ENCODE data around the gene PHYKPL. TPM values are rescaled to one million over a fixed set of nuclear protein-coding genes. Genes with fewer than 3 reads are reported as not detected.
A peak's percentile ranks its signal among the peaks of the same experiment; 100 is the strongest.

PHYKPL gene
- total and polyA plus RNA-seq, 2 donors (not counting 1 experiment from before 2014, with no cell fraction given), result 263 to 313 TPM

- H3K36me3 ChIP-seq (replicated peaks in 1 of 2; ENCODE audit: control extremely low read depth in 1 of 2, control insufficient read depth in 1 of 2, extremely low read depth in 1 of 2, insufficient read depth in 2 of 2, low read length in 1 of 2), result peaks cover 0 to 16% of the 10 kb centered on the region in 2 experiments
- H3K27ac Mint-ChIP-seq, result peak overlapping the region; percentile 37
- peak overlapping the region; percentile 55 for H3K4me3 Mint-ChIP-seq
- WGBS (ENCODE audit: insufficient coverage), result 98% methylated on average over 7 of the region's 10 CpGs
- no peak for TF ChIP-seq CTCF (IDR thresholded peaks at IDR 0.05)
- no peak for TF ChIP-seq EZH2 (IDR thresholded peaks at IDR 0.05; ENCODE audit: borderline replicate concordance, insufficient read depth, low read depth, low read length, poor library complexity, severe bottlenecking)
- CTCF ChIA-PET, result interaction anchor here (0.7 to 1.3 kb wide), 2 partner anchors 32 to 1420 kb away, joined by 3 read pairs; no protein-coding TSS in a partner anchor
- peaks cover 12 to 18% of the 10 kb centered on the region in 2 donors for H3K4me1 ChIP-seq (ENCODE audit: control insufficient read depth in 2 of 2, insufficient read depth in 2 of 2, low read length in 2 of 2)
- H3K27me3 ChIP-seq (replicated peaks in 1 of 4; ENCODE audit: control extremely low read depth in 1 of 4, control insufficient read depth in 3 of 4, insufficient read depth in 4 of 4, low read length in 3 of 4), result no peaks in the 10 kb centered on the region
- H3K27me3 Mint-ChIP-seq, result no peaks in the 10 kb centered on the region
- H3K9ac ChIP-seq (ENCODE audit: low read length), result no peak overlapping the region
- no peaks in the 10 kb centered on the region for H3K9me3 Mint-ChIP-seq (ENCODE audit: insufficient read depth)
- DNase-seq (peak; percentile 9), ATAC-seq (ENCODE audit: low read depth) (no peak)
- H4K20me1 ChIP-seq (ENCODE audit: control insufficient read depth, insufficient read depth, low read length, poor library complexity, severe bottlenecking), result peaks cover 25% of the 10 kb centered on the region
- peaks cover 23% of the 10 kb centered on the region for H3K4me1 Mint-ChIP-seq
- no peak overlapping the region for H2AFZ ChIP-seq (ENCODE audit: insufficient read depth, low read depth, low read length, poor library complexity, severe bottlenecking)
- H3K27ac ChIP-seq (ENCODE audit: low read length in 2 of 2), result no peak overlapping the region
- H3K4me2 ChIP-seq (replicated peaks; ENCODE audit: low read depth, low read length, poor library complexity, severe bottlenecking), result no peak overlapping the region
- POLR2A ChIA-PET, result no interaction called here
- H3K9me3 ChIP-seq (ENCODE audit: control extremely low read depth in 1 of 3, control insufficient read depth in 2 of 3, insufficient read depth in 1 of 3, low read length in 2 of 3), result no peaks in the 10 kb centered on the region
- no peak overlapping the region for H3K4me3 ChIP-seq (ENCODE audit: control extremely low read depth in 1 of 5, extremely low read depth in 1 of 5, insufficient read depth in 1 of 5, low read depth in 2 of 5, low read length in 4 of 5)
- H3K79me2 ChIP-seq (ENCODE audit: control insufficient read depth, insufficient read depth, low read length), result peaks cover 23% of the 10 kb centered on the region
- intact Hi-C loops (cut with micrococcal nuclease), result loop anchor here (5.0 kb wide), 1 partner anchor 1870 kb away; the partner anchor contains the start of gene RNF130
These were observed 30.1 kb downstream of the PHYKPL start for GRCh38 chr5:178202541-178202940.

- DNase-seq (no peak), ATAC-seq (ENCODE audit: low read depth) (no peak)
- no peak overlapping the region for H2AFZ ChIP-seq (ENCODE audit: insufficient read depth, low read depth, low read length, poor library complexity, severe bottlenecking)
- no peak overlapping the region for H3K9ac ChIP-seq (ENCODE audit: low read length)
- no peak overlapping the region for H3K27ac ChIP-seq (ENCODE audit: low read length in 2 of 2)
- peaks cover 0 to 9% of the 10 kb centered on the region in 2 experiments for H3K36me3 ChIP-seq (replicated peaks in 1 of 2; ENCODE audit: control extremely low read depth in 1 of 2, control insufficient read depth in 1 of 2, extremely low read depth in 1 of 2, insufficient read depth in 2 of 2, low read length in 1 of 2)
- Mint-ChIP-seq H3K4me1 (peaks cover 20% of the 10 kb centered on the region), H3K4me3 (peak overlapping the region; percentile 44), H3K27ac (no peak overlapping the region), H3K9me3 (ENCODE audit: insufficient read depth) (no peaks in the 10 kb centered on the region), H3K27me3 (no peaks in the 10 kb centered on the region)
- intact Hi-C loops (cut with micrococcal nuclease), result loop anchor here (5.0 kb wide), 1 partner anchor 1870 kb away; the partner anchor contains the start of gene RNF130
- H3K79me2 ChIP-seq (ENCODE audit: control insufficient read depth, insufficient read depth, low read length), result peaks cover 18% of the 10 kb centered on the region
- POLR2A ChIA-PET, result no interaction called here
- H3K4me2 ChIP-seq (replicated peaks; ENCODE audit: low read depth, low read length, poor library complexity, severe bottlenecking), result no peak overlapping the region
- CTCF ChIA-PET, result interaction anchor here (1.1 to 1.3 kb wide), 2 partner anchors 33 to 599 kb away, joined by 3 read pairs; no protein-coding TSS in a partner anchor
- 49% methylated on average over 2 of the region's 2 CpGs for WGBS (ENCODE audit: insufficient coverage)
- no peak for TF ChIP-seq CTCF (IDR thresholded peaks at IDR 0.05)
- no peak for TF ChIP-seq EZH2 (IDR thresholded peaks at IDR 0.05; ENCODE audit: borderline replicate concordance, insufficient read depth, low read depth, low read length, poor library complexity, severe bottlenecking)
- H3K4me3 ChIP-seq (ENCODE audit: control extremely low read depth in 1 of 5, extremely low read depth in 1 of 5, insufficient read depth in 1 of 5, low read depth in 2 of 5, low read length in 4 of 5), result no peak overlapping the region
- no peaks in the 10 kb centered on the region for H3K27me3 ChIP-seq (replicated peaks in 1 of 4; ENCODE audit: control extremely low read depth in 1 of 4, control insufficient read depth in 3 of 4, insufficient read depth in 4 of 4, low read length in 3 of 4)
- peaks cover 18% of the 10 kb centered on the region for H4K20me1 ChIP-seq (ENCODE audit: control insufficient read depth, insufficient read depth, low read length, poor library complexity, severe bottlenecking)
- no peaks in the 10 kb centered on the region for H3K9me3 ChIP-seq (ENCODE audit: control extremely low read depth in 1 of 3, control insufficient read depth in 2 of 3, insufficient read depth in 1 of 3, low read length in 2 of 3)
- peaks cover 12 to 18% of the 10 kb centered on the region in 2 donors for H3K4me1 ChIP-seq (ENCODE audit: control insufficient read depth in 2 of 2, insufficient read depth in 2 of 2, low read length in 2 of 2)
These were observed 30.7 kb downstream of the PHYKPL start for GRCh38 chr5:178201927-178202235.

Data from B cell (primary cell).